ENCODE results near the gene KIFAP3.
"Not testable (repeated sequence)": the region's sequence is repeated elsewhere in the genome, so short reads cannot be mapped to it uniquely, and the experiment has no call there.

KIFAP3 gene

DNA sequence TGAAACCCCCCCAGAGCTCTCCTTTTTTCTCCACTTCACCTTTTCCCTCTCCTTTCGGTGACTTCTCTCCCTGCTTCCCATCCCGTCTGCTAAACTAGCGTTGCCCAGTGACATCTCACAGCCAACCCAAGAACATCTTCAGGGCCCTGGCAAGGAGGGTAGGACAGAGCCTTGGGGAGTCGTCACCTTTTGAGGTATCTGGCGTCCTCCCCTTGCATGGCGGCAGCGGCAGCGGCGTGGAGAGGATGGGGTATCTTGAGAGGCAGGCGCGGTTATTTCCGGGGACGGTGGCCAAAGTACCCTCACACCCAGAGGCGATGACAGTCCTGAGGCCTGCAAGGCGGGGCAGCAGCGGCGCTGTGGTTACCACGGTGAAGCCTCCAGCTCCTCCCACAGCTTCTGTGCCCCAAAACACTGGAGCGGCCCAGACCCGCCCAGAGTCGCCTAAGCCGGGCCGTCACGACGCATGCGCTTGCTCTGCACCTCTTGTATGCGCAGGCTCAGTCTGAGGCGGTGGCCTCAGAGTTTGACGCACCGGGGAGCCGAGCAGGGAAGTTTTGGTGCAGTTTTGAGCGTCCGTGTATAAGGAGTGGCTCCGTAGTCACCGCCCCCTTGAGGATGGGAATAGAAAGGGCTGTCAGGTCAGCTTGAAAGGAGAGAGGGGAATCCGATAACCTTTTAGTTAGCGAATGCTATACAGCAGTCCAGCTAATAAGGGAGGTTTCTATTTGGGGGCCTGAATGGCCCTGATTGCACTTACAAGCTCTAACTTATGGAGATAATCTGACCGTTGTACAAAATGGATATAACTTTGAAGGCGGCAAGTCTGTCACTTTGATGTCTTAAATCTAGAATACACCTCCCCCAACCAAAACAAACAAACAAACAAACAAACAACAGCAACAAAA, at the start of gene KIFAP3:
KIFAP3 (minus strand) TSS at position 446 of the 908 bp plus-strand sequence; CDS start at position 218, 228 bp downstream.
- DNase-seq = peak; percentile 99

DNA sequence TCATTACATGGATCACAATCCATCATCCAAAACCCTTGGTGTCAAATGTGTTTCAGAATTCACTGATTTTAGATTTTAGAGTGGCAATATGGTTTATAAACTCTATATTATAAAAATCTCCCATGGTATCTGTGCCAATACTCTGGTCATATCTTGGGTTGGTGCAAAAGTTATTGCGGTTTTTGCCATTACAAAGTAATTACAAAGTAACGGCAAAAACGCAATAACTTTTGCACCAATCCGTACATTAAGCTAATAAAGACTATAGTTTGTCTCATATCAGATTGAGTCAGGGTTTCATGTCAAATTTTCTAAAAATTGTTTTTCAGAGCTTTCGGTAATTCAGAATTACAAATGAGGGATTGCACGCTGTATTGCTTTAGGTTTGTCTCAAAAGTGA, 47.9 kb upstream of the KIFAP3 start:
- DNase-seq = no peak

GRCh38 chr1:170114906-170115305, 40.4 kb upstream of the KIFAP3 start:
- peak; percentile 19 for DNase-seq

- not testable (repeated sequence) for DNase-seq
Observed at GRCh38 chr1:170113140-170113539, 38.6 kb upstream of the KIFAP3 start.

GRCh38 chr1:170097449-170097948, 23.0 kb upstream of the KIFAP3 start:
- no peak for DNase-seq

- no peak for DNase-seq
Observed at GRCh38 chr1:170096806-170097340, 22.4 kb upstream of the KIFAP3 start.

GRCh38 chr1:170095976-170096748, 21.7 kb upstream of the KIFAP3 start:
- DNase-seq = no peak

DNA sequence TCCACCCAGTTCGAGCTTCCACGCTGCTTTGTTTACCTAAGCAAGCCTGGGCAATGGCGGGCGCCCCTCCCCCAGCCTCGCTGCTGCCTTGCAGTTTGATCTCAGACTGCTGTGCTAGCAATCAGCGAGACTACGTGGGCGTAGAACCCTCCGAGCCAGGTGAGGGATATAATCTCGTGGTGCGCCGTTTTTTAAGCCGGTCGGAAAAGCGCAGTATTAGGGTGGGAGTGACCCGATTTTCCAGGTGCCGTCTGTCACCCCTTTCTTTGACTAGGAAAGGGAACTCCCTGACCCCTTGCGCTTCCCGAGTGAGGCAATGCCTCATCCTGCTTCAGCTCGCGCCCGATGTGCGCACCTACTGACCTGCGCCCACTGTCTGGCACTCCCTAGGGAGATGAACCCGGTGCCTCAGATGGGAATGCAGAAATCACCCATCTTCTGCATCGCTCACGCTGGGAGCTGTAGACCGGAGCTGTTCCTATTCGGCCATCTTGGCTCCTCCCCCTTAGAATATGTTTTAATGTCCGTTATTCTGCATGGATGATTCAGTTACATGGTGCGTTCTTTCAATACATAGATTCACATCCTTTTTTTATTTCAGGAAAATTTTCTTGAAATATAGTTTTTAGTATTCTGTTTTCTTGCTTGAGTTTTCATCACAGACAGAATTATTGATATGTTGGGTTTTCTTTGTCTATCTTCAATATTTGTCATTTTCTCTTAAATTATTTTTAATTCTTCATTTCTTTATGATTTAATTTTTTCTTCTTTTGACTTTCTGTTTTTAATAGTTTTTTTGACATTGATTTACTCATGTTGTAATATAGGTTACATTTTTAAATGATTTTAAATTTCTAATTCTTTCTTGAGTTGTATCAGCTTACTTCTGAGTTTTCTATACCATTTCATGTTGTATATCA, 20.5 kb upstream of the KIFAP3 start:
- DNase-seq = not testable (repeated sequence)

DNA sequence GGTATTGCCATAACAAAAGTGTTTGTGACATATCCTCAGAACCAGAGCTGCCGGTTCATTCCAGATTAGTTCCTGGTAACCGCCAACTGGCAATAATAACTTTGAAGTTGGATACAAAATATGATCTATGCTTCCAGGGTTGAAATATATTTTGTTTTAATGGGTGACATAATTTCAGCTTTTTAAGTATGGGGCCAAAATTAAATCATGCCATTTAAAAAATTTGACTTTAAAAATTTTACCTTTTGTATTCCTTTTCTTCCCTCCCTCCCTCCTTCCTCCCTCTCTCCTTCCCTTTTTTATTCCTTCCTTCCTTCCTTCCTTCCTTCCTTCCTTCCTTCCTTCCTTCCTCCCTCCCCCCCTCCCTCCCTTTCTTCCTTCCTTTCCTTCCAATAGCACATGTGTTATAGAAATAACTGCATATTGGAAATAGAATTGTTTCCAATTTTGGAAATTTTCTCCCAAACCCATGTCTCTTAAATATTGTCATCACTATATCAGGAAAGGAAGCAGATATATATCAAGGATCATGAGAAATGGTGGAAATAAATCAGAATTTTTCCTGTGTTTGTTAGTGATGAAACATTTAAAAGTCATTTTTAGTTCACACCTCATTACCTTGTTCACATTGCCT, 12.0 kb upstream of the KIFAP3 start:
- no peak for DNase-seq

- DNase-seq = no peak
Observed at GRCh38 chr1:170085091-170085490, 10.6 kb upstream of the KIFAP3 start.

DNA sequence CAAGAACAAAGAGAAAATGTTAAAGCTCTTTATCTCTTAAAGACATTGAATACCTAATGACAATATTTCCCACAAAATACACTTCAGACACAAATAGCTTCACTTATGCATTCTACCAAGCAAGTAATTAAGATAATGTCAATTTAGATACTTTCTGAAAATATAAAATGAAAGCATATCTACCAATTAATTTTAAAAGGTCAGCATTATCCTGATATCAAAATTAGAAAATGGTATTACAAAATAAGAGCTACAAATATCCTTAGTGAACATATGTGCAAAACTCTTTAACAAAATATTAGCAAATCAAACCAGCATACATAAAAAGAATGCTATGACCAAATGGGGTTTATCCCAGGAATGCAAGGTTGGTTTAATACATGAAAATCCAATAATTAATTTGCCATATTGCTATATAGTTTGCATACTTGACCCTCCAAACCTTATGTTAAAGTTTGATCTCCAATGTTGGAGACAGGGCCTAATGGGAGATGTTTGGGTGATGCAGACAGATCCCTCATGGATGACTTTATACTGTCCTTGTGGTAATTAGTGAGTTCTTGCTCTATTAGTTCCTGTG, 4.2 kb upstream of the KIFAP3 start:
- DNase-seq = no peak

GRCh38 chr1:170077926-170078325, 3.4 kb upstream of the KIFAP3 start:
- no peak for DNase-seq

- not testable (repeated sequence) for DNase-seq
Observed at GRCh38 chr1:170076952-170077351, 2.5 kb upstream of the KIFAP3 start.

DNA sequence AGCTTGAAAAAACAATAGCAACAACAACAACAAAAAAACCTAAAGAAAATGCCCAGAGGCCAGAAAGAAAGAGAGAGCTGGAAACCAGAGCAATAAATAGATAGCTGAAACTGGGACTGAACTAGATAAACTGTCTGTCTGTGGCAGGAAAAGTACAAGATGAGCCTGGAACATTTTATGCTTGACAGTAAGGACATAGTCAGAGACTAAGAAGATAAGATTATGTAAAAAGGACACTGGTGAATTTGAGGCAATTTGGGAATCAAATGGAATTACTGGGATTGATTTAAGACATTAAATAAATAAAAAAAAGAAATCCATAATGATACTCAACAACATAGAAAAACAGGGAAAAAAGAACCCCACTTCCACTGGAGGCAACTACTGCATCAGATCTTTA, 1.7 kb upstream of the KIFAP3 start:
- DNase-seq = no peak

DNA sequence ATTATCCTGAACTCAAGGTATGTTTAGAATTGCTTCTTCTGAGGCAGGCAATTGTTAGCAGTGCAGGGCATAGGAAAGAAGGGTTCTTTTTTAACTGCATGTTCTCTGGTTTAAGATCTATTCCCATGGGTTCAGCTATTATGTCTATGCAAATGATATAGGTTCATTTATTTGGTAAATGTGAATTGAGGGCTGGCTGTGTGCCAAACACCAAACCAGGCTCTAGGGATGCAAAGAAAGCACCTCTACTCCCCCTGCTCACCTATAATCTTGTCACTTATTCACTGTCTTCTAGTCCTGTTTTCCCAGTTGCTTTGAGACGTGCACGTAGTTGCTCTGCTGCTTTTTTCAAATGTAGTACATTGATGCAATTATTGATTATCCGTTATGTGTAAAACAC, 691 bp upstream of the KIFAP3 start:
- DNase-seq = no peak

DNA sequence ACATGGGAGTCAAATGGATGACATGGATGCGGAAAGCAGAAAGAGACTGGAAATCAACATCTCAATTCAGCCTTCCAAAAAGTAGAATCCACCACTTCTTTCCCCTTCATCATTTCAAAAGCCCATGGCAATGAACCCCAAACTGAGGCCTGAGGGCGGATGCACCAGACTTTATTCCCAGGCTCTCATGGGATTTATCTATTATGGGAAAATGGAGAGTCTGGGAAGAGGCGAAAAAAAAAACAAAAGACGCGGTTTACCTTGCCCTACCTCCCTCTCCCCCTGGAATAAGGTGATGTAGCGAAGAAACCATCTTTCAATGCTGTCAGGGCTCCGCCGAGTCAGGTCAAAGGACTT, 624 bp downstream of the KIFAP3 start:
- DNase-seq = no peak

DNA sequence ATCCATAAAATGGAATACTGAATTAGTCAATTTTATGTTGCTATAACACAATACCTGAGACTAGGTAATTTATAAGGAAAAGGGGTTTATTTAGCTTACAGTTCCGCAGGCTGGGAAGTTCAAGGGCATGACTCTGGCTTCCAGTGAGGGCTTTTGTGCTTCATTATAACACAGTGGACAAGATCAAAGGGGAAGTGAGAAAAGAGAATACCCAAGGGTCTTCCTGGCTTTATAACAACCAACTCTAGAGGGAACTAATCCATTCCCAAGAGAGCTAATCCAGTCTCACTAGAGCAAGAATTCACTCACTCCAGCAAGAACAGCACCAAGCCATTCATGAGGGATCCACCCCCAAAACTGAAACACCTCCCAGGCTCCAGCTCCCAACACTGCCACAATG, 3.1 kb downstream of the KIFAP3 start:
- DNase-seq = no peak

- DNase-seq = no peak
Observed at GRCh38 chr1:170068923-170069322, 5.6 kb downstream of the KIFAP3 start.

- no peak for DNase-seq
Observed at GRCh38 chr1:170067253-170067819, 7.2 kb downstream of the KIFAP3 start.

DNA sequence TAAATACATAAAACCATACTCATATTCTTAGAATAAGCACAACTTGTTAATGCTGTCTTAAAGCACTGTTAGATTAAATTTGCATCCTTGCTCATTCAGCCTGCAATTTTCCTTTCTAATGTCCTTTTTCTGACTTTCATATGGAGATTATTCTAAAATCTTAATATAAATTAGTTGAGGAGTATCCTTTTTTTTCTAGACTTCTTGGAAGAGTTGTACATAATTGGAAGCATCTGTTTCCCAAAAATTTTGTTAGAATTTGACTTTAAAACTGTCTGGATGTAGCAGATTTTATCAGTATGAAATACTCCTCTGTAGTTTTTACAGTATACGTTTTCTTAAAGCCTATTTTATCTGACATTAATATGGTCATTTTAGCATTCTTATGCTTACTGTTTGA, 9.7 kb downstream of the KIFAP3 start:
- DNase-seq = no peak

All from RPMI8226 (cell line).